Activated naive CD4-positive, alpha-beta T cell treated with anti-CD3 and anti-CD28 coated beads, Interleukin-2, amount 50 U/mL, for 72 hours (primary cell): ENCODE data around the gene AFF3. TPM values are rescaled to one million over a fixed set of nuclear protein-coding genes. Genes with fewer than 3 reads are reported as not detected.

Source experiments
- ATAC-seq, 2 donors: fragments of 150-1000 bp; cut with Tn5 transposase; 2 replicates each; pipeline ENCODE4 v1.10.0; 2021; ENCODE audit warnings: mild to moderate bottlenecking in 2 of 2, moderate library complexity in 2 of 2
- DNase-seq, 2 donors: peaks; one replicate each; pipeline ENCODE4 v3.0.0; 2021 to 2022; ENCODE audit warnings: low spot score in 2 of 2
- H3K27ac Mint-ChIP-seq, 2 donors: one replicate each; pipeline ENCODE4 v1.8.0; 2022; ENCODE audit warnings: mild to moderate bottlenecking in 2 of 2, mixed read lengths in 2 of 2
- H3K36me3 Mint-ChIP-seq, 2 donors: one replicate each; pipeline ENCODE4 v1.8.0; 2022; ENCODE audit warnings: mixed read lengths in 2 of 2
- H3K9me3 Mint-ChIP-seq, 2 donors: one replicate each; pipeline ENCODE4 v1.8.0; 2022; ENCODE audit warnings: mixed read lengths in 2 of 2
- total RNA-seq, 2 donors: library from RNA; stranded (reverse); gene quantifications; one replicate each; pipeline ENCODE4 v1.2.3, GENCODE V29; 2022

Gene AFF3
- total RNA-seq, 2 donors from 2014 or later, result 1.5 to 5.2 TPM

DNA sequence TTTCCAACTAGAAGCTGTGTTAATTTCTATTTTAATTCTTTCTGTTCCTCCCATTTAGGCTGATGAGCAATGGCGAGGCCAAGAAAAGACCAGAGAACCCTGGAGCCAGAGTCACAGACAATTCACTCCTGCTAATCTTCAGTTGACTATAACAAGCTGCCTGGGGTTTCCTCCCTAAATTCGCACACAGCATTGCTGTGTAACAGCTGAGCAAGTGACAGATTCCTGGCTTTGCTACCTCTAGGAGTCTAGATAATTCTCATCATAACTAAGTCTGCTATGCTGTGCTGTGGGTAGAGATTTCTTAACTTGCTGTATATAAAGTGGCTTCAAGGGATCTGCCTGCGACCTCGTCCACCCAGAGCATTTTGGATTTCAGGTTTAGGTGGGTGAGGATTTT, 521.3 kb downstream of the AFF3 start:
- H3K9me3 Mint-ChIP-seq, result no peaks in the 10 kb centered on the region
- H3K36me3 Mint-ChIP-seq, result no peaks in the 10 kb centered on the region
- DNase-seq, result no peak
- H3K27ac Mint-ChIP-seq, result no peak overlapping the region
- no peak for ATAC-seq

DNA sequence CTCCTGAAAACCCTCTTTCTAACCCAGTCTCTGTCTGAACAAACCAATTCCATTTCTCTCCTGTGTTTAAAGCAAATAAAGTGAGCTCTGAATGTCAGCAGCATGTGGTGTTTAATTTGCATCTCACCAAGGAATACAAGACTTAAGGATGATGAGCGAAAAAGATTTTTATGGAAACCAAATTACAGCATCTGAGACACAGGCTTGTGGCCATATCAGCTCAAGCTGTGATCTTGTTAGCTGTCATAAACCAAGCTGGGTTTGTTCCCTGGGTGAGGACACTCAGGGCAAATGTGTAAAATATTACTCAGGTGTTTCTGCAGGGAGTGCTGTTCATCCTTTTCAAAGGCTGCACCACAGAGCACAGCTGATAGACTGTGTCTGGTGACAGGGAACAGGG, 523.2 kb downstream of the AFF3 start:
- no peaks in the 10 kb centered on the region for H3K36me3 Mint-ChIP-seq
- no peak for DNase-seq
- no peak for ATAC-seq
- H3K9me3 Mint-ChIP-seq, result no peaks in the 10 kb centered on the region
- H3K27ac Mint-ChIP-seq, result no peak overlapping the region

DNA sequence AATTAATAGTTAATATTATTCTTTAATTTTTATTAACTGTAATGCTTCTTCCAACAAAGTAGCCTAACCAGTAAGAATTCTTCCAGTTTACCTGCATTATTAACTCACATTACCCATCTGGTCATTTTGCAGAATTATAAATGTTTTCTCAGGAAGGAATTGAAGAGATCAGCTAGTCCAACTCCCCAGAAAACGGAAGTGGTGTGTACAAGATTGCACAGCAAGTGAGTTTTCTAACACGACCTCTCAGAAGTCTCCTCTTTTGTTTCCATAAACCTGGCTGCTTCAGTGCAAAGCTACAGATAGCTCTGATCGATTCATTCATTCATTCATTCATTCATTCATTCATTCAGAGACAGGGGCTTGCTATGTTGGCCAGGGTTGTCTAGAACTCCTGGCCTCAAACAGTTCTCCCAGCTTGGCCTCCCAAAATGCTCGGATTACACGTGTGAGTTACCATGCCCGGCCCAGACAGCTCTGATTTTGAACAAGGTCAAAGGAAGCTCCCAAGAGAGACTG, 523.8 kb downstream of the AFF3 start:
- no peaks in the 10 kb centered on the region for H3K36me3 Mint-ChIP-seq
- no peak overlapping the region for H3K27ac Mint-ChIP-seq
- no peaks in the 10 kb centered on the region for H3K9me3 Mint-ChIP-seq
- no peak for ATAC-seq
- DNase-seq, result no peak

DNA sequence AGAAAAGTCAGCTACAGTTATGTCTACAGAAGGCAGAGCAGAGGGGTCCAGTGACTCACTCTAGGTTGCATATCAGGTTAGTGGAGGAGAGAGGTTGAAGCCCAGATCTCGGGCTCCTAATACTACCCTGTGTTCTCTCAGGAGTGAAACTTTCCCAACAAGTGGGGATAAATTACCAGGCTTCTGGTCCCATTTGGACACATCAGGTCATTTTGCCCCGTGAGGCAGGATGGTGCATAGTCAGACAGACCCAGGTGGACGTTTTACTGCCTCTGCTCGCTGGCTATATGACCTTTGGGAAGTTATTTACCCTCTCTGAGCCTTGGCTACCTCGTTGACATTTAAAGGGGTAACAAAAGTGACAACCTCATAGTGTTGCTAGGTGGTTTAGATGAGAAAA, 524.6 kb downstream of the AFF3 start:
- Mint-ChIP-seq H3K27ac (no peak overlapping the region), H3K36me3 (no peaks in the 10 kb centered on the region), H3K9me3 (no peaks in the 10 kb centered on the region)
- no peak for ATAC-seq
- DNase-seq, result no peak

DNA sequence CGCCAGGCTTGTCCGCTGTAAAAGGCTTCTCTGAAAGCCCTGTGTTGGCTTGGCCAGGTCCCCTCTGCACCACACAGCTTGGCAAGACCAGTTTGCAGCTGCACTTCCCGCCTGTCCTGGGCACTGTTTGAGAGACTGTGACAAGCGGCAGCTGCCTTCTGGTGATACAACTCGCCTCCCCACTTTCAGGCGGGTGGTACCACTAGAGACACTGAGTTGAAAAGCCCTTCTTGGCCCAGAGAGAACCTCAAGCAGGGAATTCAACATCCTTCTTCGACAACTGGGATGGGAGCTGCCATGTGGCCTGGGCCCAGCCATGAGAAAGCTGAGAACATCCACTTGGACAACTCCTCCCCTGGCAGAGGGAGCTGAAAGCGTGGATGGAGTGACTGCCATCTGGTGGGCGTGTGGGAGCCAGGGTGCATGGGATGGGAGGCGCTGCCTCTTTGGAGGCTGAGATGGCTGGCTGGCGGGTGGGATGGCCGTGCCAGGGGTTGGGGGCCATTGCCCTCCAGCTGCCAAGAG, 527.1 kb downstream of the AFF3 start:
- no peak for ATAC-seq
- no peaks in the 10 kb centered on the region for H3K36me3 Mint-ChIP-seq
- H3K9me3 Mint-ChIP-seq, result no peaks in the 10 kb centered on the region
- H3K27ac Mint-ChIP-seq, result no peak overlapping the region
- no peak for DNase-seq

DNA sequence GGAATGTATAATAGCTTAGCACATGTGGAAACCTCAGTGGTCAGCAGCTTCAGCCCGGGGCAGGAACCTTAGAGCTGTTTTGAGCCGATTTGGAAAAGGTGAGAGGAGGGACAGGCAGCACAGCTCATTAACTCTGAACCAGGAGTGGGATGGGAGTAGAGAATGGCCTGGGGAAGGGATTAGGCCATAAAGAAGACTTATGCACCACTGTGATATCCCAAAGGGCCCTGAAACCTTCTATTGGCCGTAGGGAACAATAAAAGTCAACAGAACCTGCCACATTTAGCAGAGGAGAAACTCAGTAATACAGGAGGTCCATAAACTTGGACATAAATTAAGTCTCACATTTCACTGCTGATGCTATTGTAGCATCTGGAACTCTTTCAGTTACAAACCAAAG, 528.4 kb downstream of the AFF3 start:
- ATAC-seq (no peak), DNase-seq (no peak)
- H3K9me3 Mint-ChIP-seq, result no peaks in the 10 kb centered on the region
- H3K36me3 Mint-ChIP-seq, result no peaks in the 10 kb centered on the region
- no peak overlapping the region for H3K27ac Mint-ChIP-seq

DNA sequence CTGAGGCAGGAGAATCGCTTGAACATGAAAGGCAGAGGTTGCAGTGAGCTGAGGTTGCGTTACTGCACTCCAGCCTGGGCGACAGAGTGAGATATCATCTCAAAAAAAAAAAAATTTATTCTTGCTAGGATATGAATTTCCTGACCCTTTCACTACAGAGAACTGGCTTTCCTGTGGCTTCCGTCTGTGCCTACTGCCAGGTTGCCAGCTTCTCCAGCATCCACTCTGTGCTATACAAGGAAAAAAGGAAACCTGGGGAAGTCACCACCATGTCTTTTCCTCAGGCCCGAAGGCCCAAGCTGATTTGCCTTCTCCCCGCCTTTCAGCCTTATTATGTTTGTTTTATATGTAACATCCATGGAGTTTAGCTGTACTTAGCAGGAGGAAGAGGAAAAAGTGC, 530.6 kb downstream of the AFF3 start:
- ATAC-seq (no peak), DNase-seq (no peak)
- no peak overlapping the region for H3K27ac Mint-ChIP-seq
- no peaks in the 10 kb centered on the region for H3K36me3 Mint-ChIP-seq
- H3K9me3 Mint-ChIP-seq, result no peaks in the 10 kb centered on the region

DNA sequence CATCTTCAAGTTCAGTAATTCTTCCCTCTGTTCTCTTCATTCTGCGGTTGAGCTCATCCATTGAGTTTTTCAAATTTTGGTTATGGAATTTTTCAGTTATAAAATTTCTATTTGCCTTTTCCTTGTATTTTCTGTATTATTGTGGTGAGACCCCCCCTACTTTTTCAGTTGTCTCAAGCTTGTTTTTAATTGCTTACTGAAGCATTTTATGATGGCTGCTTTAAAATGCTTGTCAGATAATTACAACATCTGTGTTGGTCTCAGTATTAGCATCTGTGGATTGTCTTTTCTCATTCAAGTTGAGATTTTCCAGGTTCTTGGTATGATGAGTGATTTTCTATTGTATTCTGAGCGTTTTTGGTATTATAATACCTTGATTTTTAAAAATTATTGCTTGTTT, 531.4 kb downstream of the AFF3 start:
- DNase-seq (no peak), ATAC-seq (no peak)
- H3K9me3 Mint-ChIP-seq, result no peaks in the 10 kb centered on the region
- no peak overlapping the region for H3K27ac Mint-ChIP-seq
- no peaks in the 10 kb centered on the region for H3K36me3 Mint-ChIP-seq

DNA sequence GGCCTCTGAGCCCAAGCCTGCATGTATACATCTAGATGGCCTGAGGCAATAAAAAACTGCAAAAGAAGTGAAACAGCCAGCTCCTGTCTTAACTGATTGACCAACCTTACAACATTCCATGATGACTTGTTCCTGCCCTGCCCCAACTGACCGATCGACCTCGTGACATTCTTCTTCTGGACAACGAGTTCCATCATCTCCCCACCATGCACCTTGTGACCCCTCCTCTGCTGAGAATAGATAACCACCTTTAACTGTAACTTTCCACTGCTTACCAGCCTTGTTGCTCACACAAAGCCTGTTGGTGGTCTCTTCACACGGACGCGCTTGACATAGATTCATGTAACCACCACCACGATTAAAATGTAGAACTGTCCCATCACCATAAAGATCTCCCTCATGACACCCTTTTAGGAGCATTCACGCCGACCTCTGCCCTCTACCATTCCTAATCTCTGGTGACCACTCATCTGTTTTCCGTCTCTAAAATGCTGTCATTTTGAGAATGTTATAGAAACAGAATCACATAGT, 532.5 kb downstream of the AFF3 start:
- Mint-ChIP-seq H3K9me3 (no peaks in the 10 kb centered on the region), H3K27ac (no peak overlapping the region), H3K36me3 (no peaks in the 10 kb centered on the region)
- ATAC-seq (no peak), DNase-seq (no peak)

DNA sequence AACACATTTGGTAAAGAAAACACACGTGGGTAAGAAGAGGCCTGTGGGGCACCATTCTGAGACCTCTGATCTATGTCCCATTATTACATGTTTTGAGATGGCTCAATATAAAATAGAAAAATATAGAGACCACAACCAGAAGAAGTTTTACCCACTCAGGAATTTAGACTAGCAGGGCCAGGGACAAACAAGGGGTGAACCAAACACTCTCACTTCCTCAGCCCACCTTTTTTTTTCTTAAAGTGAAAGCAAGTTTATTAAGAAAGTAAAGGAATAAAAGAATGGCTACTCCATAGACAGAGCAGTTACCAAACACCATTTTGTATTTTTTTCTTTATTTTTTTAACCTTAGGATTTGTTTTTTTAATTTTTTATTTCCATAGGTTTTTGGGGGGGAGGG, 533.5 kb downstream of the AFF3 start:
- no peaks in the 10 kb centered on the region for H3K9me3 Mint-ChIP-seq
- no peak overlapping the region for H3K27ac Mint-ChIP-seq
- DNase-seq (no peak), ATAC-seq (no peak)
- H3K36me3 Mint-ChIP-seq, result no peaks in the 10 kb centered on the region

DNA sequence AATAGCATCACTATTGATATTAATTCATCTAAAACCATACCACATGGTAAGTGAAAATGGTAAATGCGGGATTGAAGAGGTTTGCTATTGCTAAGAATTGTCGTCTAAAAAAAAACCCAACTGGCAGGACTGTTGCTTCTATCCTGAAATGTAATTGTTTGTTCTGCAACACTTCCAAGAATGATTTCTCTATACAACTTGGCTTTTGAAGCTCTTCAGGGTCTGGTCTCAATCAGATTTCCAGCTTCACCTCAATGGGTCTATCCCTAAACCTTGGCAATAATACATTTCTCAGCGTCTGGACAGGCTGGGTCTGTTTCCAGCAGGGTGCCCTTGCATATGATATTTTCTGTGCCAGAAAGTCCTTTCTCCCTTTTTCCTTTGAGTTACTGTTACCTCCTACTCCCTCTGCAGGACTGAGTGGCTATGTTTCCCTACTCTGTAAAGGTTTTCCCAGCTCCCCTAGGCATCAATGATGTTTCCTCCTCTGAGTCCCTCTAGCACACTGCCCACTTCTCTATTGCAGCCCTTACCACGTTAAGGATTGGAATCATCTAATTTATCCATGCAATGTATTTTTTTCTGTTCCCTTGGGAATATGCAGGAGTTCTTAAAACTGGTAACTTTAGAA, 534.4 kb downstream of the AFF3 start:
- Mint-ChIP-seq H3K27ac (no peak overlapping the region), H3K9me3 (no peaks in the 10 kb centered on the region), H3K36me3 (no peaks in the 10 kb centered on the region)
- ATAC-seq (no peak), DNase-seq (no peak)

DNA sequence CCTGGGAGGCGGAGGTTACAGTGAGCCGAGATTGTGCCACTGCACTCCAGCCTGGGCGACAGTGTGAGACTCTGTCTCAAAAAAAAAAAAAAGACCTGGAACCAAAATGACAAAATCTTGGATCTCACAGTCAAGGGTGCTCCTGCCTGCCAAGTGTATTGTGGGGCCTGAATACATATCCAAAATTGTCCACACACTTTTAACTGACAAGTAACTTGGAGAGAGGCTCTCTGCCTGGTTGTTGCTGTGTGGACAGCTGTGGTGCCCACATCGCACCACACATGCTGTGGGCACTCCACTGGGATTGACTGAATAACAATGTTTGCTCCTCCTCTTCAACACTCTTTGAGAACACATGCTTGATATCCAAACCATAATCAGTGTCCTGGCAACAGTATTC, 534.9 kb downstream of the AFF3 start:
- ATAC-seq (no peak), DNase-seq (no peak)
- H3K27ac Mint-ChIP-seq, result no peak overlapping the region
- no peaks in the 10 kb centered on the region for H3K36me3 Mint-ChIP-seq
- no peaks in the 10 kb centered on the region for H3K9me3 Mint-ChIP-seq

DNA sequence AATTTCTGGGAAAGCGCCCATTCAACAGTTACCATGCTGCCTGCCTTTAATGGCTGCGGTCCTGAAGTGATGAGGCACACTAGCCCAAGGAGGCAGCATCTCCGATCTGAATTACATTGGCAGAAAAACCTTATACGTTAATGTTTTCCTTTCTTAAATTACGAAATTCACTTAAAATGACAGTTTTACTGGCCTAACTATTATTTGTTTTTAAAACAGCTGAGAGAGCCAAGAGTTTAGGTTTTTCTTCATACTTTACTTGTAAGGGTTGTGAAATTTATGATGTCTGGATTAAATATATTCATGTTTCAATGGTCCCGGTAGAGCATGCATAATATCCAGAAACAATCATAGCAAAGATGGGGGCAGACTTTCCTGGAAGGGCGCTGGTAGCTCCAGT, 537.4 kb downstream of the AFF3 start:
- ATAC-seq (no peak), DNase-seq (no peak)
- Mint-ChIP-seq H3K36me3 (no peaks in the 10 kb centered on the region), H3K27ac (no peak overlapping the region), H3K9me3 (no peaks in the 10 kb centered on the region)

DNA sequence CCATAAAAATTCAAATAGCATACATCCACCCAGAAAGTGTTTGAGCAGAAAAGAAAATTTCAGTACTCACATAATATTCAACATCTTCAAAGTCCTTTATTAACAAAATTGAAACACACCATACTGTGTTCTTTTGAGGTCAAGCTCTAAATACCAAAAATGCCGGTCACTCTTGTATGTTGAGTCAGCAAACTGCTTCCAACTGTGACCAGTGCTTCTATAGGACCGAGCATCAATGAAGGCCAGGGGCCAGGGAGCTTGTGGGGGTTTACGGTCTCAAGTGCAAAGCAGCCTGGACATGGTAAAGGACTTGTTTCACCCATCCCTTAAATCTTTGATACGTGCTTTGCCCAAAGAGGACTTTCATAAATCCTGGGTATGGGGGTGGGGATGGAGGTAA, 539.9 kb downstream of the AFF3 start:
- no peak for DNase-seq
- no peak overlapping the region for H3K27ac Mint-ChIP-seq
- no peak for ATAC-seq
- H3K36me3 Mint-ChIP-seq, result no peaks in the 10 kb centered on the region
- H3K9me3 Mint-ChIP-seq, result no peaks in the 10 kb centered on the region

DNA sequence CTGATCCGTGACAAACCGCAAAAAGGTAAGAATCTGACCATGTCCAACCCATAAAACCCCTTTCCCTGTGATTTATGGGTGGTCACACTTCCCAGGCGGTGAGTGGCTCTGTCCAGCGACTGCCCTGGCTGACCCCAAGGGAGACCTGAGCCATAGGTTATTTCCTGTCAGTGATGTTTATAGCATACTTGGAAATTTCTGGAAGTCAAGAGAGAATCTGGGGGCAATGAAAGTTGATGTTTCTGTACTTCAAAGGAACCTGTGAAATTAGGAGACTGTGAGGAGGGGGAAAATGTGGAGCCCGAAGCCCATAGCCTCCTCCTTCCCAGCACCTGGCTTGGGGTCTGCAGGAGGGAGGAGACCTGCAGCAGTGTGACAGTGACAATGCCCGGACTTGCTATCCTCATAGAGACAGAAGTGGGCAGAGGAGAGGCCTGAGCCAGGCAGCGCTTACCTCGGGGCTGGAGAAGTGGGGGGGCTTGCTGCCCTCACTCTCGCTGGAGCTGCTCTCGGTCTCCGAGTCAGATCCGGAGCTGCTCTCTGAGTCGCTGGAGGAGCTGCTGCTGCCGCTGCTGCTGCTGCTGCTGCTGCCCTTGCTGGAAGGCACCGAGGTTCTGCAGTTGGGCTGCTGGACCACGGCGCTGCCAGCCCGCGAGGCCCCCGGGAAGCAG, 541.3 kb downstream of the AFF3 start:
- Mint-ChIP-seq H3K36me3 (no peaks in the 10 kb centered on the region), H3K27ac (no peak overlapping the region), H3K9me3 (no peaks in the 10 kb centered on the region)
- ATAC-seq (no peak), DNase-seq (no peak)

DNA sequence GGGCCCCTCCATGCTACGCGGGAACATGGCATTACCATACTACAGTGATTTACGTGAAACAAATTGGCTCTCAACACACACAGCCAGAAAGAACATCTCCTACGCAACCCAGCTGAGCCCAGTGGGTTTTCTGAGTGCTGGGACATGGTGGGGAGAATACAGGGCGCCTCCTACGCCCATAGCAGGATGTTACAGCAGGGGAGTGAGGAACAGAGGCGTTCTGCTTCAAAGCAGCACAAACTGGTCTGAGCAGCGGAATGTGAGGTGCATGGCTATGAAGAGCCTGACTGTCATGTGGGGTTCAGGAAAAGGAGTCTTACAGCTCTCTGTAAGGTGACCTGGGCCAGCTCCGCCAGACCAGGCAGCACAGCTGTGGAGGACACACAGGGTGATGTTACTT, 543.9 kb downstream of the AFF3 start:
- no peak for DNase-seq
- Mint-ChIP-seq H3K27ac (peak overlapping the region in 1 of 2 donors; percentile 29), H3K36me3 (no peaks in the 10 kb centered on the region), H3K9me3 (no peaks in the 10 kb centered on the region)
- no peak for ATAC-seq

DNA sequence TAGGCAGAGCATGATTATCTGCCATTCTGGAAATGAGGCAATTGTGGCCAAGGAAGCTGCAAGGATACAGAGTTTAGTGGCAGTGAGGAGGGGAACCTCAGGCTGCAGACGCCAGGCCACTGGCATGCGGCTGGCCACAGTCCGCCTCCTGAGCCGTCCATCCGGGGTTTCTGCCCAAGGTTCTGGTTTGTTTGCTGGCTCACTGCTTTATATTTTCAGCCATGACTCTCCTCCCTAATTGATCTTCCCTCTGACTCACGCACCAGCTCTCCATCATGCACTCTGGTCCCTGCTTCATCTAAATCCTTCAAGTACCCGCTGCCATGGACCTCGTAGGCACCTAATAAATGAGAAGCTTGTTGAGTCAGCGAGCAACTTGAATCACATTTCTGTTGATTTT, 544.8 kb downstream of the AFF3 start:
- ATAC-seq (no peak), DNase-seq (no peak)
- H3K27ac Mint-ChIP-seq, result peak overlapping the region in 1 of 2 donors; percentile 79
- H3K36me3 Mint-ChIP-seq, result no peaks in the 10 kb centered on the region
- H3K9me3 Mint-ChIP-seq, result no peaks in the 10 kb centered on the region

DNA sequence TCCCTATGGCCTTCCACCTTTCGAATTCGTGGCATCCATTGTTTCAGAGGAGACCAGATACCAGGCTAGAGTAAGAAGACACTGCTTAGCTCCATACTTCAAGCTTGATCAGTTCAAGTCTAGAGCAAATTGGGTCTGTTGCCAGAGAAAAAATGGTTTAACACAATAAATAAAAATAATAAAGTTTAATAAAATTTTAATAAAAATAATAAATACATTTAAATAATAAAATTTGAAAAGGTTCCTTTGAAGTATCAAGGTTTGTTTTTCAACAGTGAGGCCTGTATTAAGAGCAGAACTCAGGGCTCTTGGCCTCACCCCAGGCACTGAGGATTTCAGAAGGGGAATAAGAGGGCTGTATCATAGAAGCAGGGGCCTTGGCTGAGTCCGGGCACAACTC, 547.0 kb downstream of the AFF3 start:
- Mint-ChIP-seq H3K36me3 (no peaks in the 10 kb centered on the region), H3K27ac (no peak overlapping the region), H3K9me3 (no peaks in the 10 kb centered on the region)
- DNase-seq (no peak), ATAC-seq (no peak)
